NOMO-1 treated with dmso at 0.1 percent for 144 hours (cell line): Measurements from ENCODE around the gene RLIM.

Experiments
- DNase-seq: peaks from one replicate; lab custom pipeline; 2025; ENCODE audit not compliant: unreplicated experiment; lab: John Stamatoyannopoulos, UW

The RLIM gene

DNA sequence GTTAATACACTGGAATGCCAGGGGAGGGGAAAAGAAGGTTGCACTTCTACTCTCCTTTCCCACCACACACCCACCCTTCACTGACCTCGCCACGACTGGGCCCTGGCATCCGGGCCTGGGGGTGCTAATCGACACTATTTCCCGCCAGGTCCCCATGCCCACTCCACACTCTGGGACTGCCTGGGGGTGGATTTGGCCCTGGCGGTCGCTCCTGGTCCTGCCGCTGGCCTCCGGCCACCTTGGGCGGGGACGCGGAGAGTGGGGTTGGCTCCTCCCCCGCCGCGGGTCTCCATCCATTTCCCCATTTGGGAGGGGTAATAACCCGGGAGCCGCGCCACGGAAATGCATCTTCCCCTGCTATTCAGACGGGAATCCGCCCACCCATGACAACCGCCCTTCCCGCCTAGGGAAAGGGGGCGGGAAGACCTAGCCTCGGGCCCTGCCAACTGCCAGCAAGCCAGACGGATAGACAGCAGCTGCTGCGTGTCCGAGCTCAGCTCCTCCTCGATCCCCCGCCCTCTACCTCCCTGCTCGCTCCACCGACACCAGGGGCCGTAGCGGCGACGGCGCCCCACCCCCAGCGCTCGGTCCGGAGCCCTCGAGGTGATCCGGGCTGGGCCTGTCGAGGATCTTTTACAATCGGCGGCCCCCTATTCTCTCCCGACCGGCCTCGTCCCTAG is 78.1 kb downstream of the RLIM start:
- peak; percentile 73 for DNase-seq

DNA sequence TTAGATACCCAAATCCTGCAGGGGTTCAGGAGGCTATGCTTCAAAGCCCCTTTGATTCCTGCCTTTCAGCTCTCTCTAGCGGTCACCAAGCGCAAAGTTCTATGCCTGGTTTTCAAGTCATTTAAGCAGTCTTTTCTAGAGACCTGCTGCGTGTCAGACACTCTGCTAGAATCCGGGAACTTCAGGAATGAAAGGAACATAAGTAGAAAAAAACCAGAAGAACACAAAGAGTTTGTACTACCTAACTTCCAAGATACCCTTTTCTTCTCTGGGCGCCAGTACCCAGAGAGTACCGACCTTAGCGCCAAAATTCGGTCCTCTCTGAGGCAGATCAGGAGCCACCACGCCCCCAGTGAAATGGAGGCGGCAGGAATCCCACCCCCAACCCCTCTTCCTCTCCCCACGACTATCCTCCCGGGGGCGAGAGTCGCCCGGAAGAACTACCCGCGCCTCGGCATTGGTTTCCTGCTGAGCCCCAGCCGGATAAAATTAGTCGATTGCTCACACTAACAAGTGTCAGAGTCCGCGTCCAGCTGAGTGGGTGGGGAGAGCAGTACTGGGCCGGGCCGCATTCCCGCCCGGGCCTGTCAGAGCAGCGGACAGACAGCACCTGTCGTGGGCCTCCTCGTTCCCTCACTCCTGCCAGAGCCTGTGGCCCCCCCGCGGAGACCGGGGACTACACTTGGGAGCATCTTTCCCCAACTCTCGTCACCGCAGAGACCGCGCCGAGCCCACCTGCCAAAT is 78.8 kb downstream of the RLIM start:
- DNase-seq: peak; percentile 17
